Fibroblast of lung (primary cell): ENCODE measurements around the gene ARFIP1. TPM values are rescaled to one million over a fixed set of nuclear protein-coding genes. Genes with fewer than 3 reads are reported as not detected.

ENCODE experiments used
- DNase-seq, 2 donors: peaks; one replicate each; pipeline versions ENCODE4 v3.0.0 to v3.0.0-alpha.2; 2010; ENCODE audit warnings: low read depth in 2 of 2
- H2AFZ ChIP-seq: 2 replicates; pipeline ENCODE4 v1.5.1; 2012; ENCODE audit warnings: low read length, control low read depth, inconsistent platforms
- H3K27ac ChIP-seq: 2 replicates; pipeline ENCODE4 v1.5.1; 2011; ENCODE audit warnings: low read length, control low read depth; ENCODE audit not compliant: insufficient read depth
- H3K27me3 ChIP-seq: 2 replicates; pipeline ENCODE4 v1.5.1; 2011; ENCODE audit warnings: mild to moderate bottlenecking, low read length; ENCODE audit not compliant: control insufficient read depth, insufficient read depth
- H3K36me3 ChIP-seq: 2 replicates; pipeline ENCODE4 v1.5.1; 2011; ENCODE audit warnings: low read length; ENCODE audit not compliant: control insufficient read depth, insufficient read depth
- H3K4me1 ChIP-seq: 2 replicates; pipeline ENCODE4 v1.5.1; 2011; ENCODE audit warnings: low read length; ENCODE audit not compliant: control insufficient read depth, insufficient read depth; ENCODE audit errors: extremely low read depth
- H3K4me2 ChIP-seq: 2 replicates; pipeline ENCODE4 v1.5.1; 2011; ENCODE audit warnings: low read length, control low read depth; ENCODE audit not compliant: insufficient read depth; ENCODE audit errors: extremely low read depth
- H3K4me3 ChIP-seq, 4 experiments: fragments of 200-600 bp in 1 of 4; sonication (generic) in 1 of 4; replicated peaks in 1 of 4; 2 replicates each; pipeline ENCODE4 v1.5.1; 2011 to 2016; ENCODE audit warnings: low read length in 4 of 4, low read depth in 3 of 4, mild to moderate bottlenecking in 3 of 4, control low read depth in 2 of 4, inconsistent platforms in 1 of 4, mixed read lengths in 1 of 4; ENCODE audit not compliant: insufficient read depth in 1 of 4; ENCODE audit errors: control extremely low read depth in 1 of 4
- H3K79me2 ChIP-seq: 2 replicates; pipeline ENCODE4 v1.5.1; 2012; ENCODE audit warnings: mild to moderate bottlenecking, low read length, inconsistent platforms; ENCODE audit not compliant: control insufficient read depth, insufficient read depth
- H3K9ac ChIP-seq: 2 replicates; pipeline ENCODE4 v1.5.1; 2011; ENCODE audit warnings: mild to moderate bottlenecking, low read length, control low read depth; ENCODE audit not compliant: insufficient read depth
- H3K9me3 ChIP-seq: 2 replicates; pipeline ENCODE4 v1.5.1; 2012; ENCODE audit warnings: low read depth, low read length; ENCODE audit not compliant: control insufficient read depth, insufficient read depth
- H4K20me1 ChIP-seq: 2 replicates; pipeline ENCODE4 v1.5.1; 2011; ENCODE audit warnings: low read length; ENCODE audit not compliant: control insufficient read depth, insufficient read depth; ENCODE audit errors: extremely low read depth
- EZH2 ChIP-seq: IDR thresholded peaks from 2 replicates; pipeline ENCODE4 v1.5.1; 2012; ENCODE audit warnings: low read length, control low read depth, mild to moderate bottlenecking; ENCODE audit errors: missing control alignments
- polyA plus RNA-seq, 2 donors: library from polyadenylated mRNA; depleted of rRNA in 1 of 2; stranded (reverse) in 1 of 2; unstranded in 1 of 2; fragments of >200 nt; gene quantifications; 2 replicates each; pipeline ENCODE4 v1.2.1, GENCODE V29; 2011 to 2012; ENCODE audit warnings: missing spikeins in 1 of 2
- total RNA-seq: library from RNA; depleted of rRNA; stranded (reverse); fragments of >200 nt; gene quantifications from 2 replicates; pipeline ENCODE4 v1.2.1, GENCODE V29; 2014
- TF ChIP-seq, protein P1 (sequence below), 2 donors: IDR thresholded peaks in 1 of 2; conservative IDR thresholded peaks in 1 of 2; 1 replicate in 1 of 2; 2 replicates in 1 of 2; pipeline ENCODE4 v1.5.1; 2011 to 2012; ENCODE audit warnings: low read length in 2 of 2, control low read depth in 1 of 2, inconsistent platforms in 1 of 2, low read depth in 1 of 2, mild to moderate bottlenecking in 1 of 2

The ARFIP1 gene
- total and polyA plus RNA-seq, 2 donors (not counting 1 experiment from before 2014, with no cell fraction given), result 35.6 to 40.8 TPM

GRCh38 chr4:152937336-152938236 lies 157.8 kb downstream of the ARFIP1 start:
- Histone ChIP-seq H3K9me3 (no peaks in the 10 kb centered on the region), H3K4me3 (peak overlapping the region; percentile 51 to 62 (median 56)), H3K79me2 (no peaks in the 10 kb centered on the region), H3K36me3 (no peaks in the 10 kb centered on the region), H3K27ac (no peak overlapping the region), H2AFZ (peak overlapping the region; percentile 14), H3K4me1 (no peaks in the 10 kb centered on the region), H3K27me3 (peaks cover 29% of the 10 kb centered on the region), H3K9ac (peak overlapping the region; percentile 10), H4K20me1 (no peaks in the 10 kb centered on the region), H3K4me2 (peak overlapping the region; percentile 92)
- peak; percentile 65 for TF ChIP-seq EZH2
- TF ChIP-seq, protein P1, sequence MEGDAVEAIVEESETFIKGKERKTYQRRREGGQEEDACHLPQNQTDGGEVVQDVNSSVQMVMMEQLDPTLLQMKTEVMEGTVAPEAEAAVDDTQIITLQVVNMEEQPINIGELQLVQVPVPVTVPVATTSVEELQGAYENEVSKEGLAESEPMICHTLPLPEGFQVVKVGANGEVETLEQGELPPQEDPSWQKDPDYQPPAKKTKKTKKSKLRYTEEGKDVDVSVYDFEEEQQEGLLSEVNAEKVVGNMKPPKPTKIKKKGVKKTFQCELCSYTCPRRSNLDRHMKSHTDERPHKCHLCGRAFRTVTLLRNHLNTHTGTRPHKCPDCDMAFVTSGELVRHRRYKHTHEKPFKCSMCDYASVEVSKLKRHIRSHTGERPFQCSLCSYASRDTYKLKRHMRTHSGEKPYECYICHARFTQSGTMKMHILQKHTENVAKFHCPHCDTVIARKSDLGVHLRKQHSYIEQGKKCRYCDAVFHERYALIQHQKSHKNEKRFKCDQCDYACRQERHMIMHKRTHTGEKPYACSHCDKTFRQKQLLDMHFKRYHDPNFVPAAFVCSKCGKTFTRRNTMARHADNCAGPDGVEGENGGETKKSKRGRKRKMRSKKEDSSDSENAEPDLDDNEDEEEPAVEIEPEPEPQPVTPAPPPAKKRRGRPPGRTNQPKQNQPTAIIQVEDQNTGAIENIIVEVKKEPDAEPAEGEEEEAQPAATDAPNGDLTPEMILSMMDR (conservative IDR thresholded peaks at IDR 0.05 in 1 of 2, IDR thresholded peaks at IDR 0.05 in 1 of 2; ENCODE audit: low read depth in 1 of 2, low read length in 2 of 2), result no peak
- peak; percentile 33 to 48 for DNase-seq

DNA sequence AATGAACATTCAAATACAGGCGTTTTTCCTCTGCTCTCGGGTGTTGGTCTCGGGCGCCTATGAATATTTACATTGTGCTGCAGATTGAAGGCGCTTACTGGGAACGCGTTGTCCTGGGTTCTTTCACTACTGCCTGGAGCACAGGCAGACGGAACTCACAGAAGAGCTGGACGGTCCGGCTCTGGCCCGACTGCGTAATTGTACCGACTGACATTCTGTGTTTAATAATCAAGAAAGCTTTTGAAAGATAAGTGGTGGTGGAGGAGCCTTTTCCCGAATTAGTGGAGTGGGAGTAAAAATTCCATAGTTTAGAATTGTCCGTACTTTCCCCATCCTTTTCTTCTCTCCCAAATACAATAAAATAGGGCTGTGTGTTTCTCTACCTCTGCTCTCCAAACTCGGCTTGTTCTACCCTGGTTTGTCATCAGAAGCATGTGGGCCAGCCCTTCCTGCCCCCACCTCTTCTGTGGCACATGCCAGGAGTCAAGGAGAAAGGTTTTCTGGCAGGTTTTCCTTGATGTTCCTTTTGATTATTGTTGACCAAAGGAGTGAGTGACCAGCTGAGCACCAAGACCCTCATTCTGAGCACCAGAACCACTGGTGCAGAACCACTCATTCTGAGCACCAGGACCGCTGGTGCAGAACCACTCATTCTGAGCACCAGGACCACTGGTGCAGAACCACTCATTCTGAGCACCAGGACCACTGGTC lies 158.6 kb downstream of the ARFIP1 start:
- no peaks in the 10 kb centered on the region for H3K79me2 ChIP-seq
- TF ChIP-seq, protein P1 (conservative IDR thresholded peaks at IDR 0.05 in 1 of 2, IDR thresholded peaks at IDR 0.05 in 1 of 2; ENCODE audit: low read depth in 1 of 2, low read length in 2 of 2), result no peak
- TF ChIP-seq EZH2, result peak; percentile 31
- H3K4me2 ChIP-seq, result peak overlapping the region; percentile 78
- DNase-seq, result no peak
- no peak overlapping the region for H3K9ac ChIP-seq
- H3K9me3 ChIP-seq, result no peaks in the 10 kb centered on the region
- H3K36me3 ChIP-seq, result no peaks in the 10 kb centered on the region
- peaks cover 29% of the 10 kb centered on the region for H3K27me3 ChIP-seq
- H3K4me1 ChIP-seq, result no peaks in the 10 kb centered on the region
- H4K20me1 ChIP-seq, result no peaks in the 10 kb centered on the region
- H2AFZ ChIP-seq, result no peak overlapping the region
- H3K27ac ChIP-seq, result no peak overlapping the region
- H3K4me3 ChIP-seq, result peak overlapping the region; percentile 45 to 62 (median 53)

- Histone ChIP-seq H4K20me1 (no peaks in the 10 kb centered on the region), H3K27me3 (peaks cover 26% of the 10 kb centered on the region), H3K4me1 (peaks cover 3% of the 10 kb centered on the region), H2AFZ (no peak overlapping the region), H3K79me2 (no peaks in the 10 kb centered on the region), H3K4me2 (no peak overlapping the region), H3K9ac (no peak overlapping the region), H3K9me3 (no peaks in the 10 kb centered on the region), H3K4me3 (no peak overlapping the region), H3K27ac (no peak overlapping the region), H3K36me3 (no peaks in the 10 kb centered on the region)
- DNase-seq, result no peak
- no peak for TF ChIP-seq EZH2
- TF ChIP-seq, protein P1 (conservative IDR thresholded peaks at IDR 0.05 in 1 of 2, IDR thresholded peaks at IDR 0.05 in 1 of 2; ENCODE audit: low read depth in 1 of 2, low read length in 2 of 2), result no peak
Observed at GRCh38 chr4:152939621-152940020, 159.9 kb downstream of the ARFIP1 start.
